ENCODE data around the gene FOLR2.

Gene FOLR2

DNA sequence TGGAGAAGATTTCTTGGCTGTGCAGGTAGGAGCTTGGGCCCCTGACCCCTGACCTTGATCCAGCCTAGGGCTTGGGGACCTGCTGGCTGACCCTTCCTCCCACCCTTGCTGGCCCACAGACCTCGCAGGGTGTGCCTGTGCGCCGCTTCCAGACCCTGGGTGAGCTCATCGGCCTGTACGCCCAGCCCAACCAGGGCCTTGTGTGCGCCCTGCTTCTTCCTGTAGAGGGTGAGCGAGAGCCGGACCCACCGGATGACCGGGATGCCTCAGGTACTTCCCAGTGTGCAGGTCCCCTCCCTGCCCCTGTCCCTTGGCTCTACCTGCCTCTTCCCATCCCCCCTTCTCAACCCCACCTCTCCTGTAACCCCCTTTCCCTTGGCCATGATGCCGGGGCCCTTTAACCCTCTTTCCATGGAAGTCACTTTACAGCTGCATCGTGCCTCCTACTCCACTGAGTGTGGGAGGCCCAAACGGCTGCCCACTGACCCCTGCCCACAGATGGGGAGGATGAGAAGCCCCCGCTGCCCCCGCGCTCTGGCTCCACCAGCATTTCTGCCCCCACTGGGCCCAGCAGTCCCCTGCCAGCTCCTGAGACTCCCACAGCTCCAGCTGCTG lies 11.7 kb downstream of the FOLR2 start:
- Histone ChIP-seq H3K4me1 (no peaks in the 10 kb centered on the region), H3K27me3 (ENCODE audit: control insufficient read depth, insufficient read depth, low read length) (no peaks in the 10 kb centered on the region), H3K79me2 (no peaks in the 10 kb centered on the region), H3K9me3 (ENCODE audit: control insufficient read depth, low read length) (no peaks in the 10 kb centered on the region), H3K4me2 (ENCODE audit: low read length) (no peak overlapping the region), H3K27ac (no peak overlapping the region), H3K9ac (no peak overlapping the region), H2AFZ (no peak overlapping the region), H3K4me3 (ENCODE audit: low read depth, low read length) (no peak overlapping the region), H3K36me3 (ENCODE audit: control insufficient read depth, insufficient read depth, low read length) (no peaks in the 10 kb centered on the region)
- TF ChIP-seq, protein P1, sequence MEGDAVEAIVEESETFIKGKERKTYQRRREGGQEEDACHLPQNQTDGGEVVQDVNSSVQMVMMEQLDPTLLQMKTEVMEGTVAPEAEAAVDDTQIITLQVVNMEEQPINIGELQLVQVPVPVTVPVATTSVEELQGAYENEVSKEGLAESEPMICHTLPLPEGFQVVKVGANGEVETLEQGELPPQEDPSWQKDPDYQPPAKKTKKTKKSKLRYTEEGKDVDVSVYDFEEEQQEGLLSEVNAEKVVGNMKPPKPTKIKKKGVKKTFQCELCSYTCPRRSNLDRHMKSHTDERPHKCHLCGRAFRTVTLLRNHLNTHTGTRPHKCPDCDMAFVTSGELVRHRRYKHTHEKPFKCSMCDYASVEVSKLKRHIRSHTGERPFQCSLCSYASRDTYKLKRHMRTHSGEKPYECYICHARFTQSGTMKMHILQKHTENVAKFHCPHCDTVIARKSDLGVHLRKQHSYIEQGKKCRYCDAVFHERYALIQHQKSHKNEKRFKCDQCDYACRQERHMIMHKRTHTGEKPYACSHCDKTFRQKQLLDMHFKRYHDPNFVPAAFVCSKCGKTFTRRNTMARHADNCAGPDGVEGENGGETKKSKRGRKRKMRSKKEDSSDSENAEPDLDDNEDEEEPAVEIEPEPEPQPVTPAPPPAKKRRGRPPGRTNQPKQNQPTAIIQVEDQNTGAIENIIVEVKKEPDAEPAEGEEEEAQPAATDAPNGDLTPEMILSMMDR (IDR thresholded peaks at IDR 0.05) = no peak

DNA sequence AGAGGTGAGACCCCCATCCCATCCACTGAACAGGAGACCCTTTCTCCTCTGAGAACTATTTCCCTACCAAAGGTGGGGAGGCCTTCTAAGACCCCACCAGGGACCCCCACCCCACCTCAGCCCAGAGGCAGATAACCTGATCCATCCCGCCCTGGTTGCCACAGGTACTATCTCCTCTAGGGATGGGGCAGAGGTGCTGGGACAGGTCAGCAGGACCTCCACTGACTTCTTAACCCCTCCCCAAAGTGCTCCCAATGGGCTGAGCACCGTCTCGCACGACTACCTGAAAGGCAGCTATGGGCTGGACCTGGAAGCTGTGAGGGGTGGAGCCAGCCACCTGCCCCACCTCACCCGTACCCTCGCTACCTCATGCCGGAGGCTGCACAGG lies 12.2 kb downstream of the FOLR2 start:
- H3K4me1 ChIP-seq = no peaks in the 10 kb centered on the region
- no peak overlapping the region for H2AFZ ChIP-seq
- H3K4me2 ChIP-seq (ENCODE audit: low read length) = no peak overlapping the region
- H3K9me3 ChIP-seq (ENCODE audit: control insufficient read depth, low read length) = no peaks in the 10 kb centered on the region
- no peak overlapping the region for H3K9ac ChIP-seq
- H3K27ac ChIP-seq = no peak overlapping the region
- TF ChIP-seq, protein P1 (IDR thresholded peaks at IDR 0.05) = no peak
- H3K27me3 ChIP-seq (ENCODE audit: control insufficient read depth, insufficient read depth, low read length) = no peaks in the 10 kb centered on the region
- no peak overlapping the region for H3K4me3 ChIP-seq (ENCODE audit: low read depth, low read length)
- H3K79me2 ChIP-seq = no peaks in the 10 kb centered on the region
- H3K36me3 ChIP-seq (ENCODE audit: control insufficient read depth, insufficient read depth, low read length) = no peaks in the 10 kb centered on the region

DNA sequence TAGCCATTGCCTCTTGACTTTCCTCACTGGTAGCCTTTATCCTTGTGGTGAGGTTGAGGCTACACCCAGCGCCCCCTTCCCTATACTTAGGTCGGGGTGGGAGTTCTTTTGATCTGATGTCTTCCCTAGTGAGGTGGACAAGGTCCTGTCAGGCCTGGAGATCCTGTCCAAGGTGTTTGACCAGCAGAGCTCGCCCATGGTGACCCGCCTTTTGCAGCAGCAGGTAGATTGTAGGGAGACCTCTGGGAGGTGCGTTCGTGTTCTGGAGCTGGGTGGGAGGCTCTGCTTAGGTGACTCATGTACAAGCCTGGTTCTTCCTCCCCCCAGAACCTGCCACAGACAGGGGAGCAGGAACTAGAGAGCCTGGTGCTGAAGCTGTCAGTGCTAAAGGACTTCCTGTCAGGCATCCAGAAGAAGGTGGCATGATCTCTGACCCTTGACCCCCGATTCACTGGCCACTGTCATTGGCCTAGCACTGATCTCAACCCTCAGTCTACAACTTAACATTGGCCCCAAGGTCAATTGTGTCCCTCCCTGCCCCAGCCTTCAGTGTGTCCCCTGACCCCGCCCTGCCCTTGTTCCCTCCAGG lies 12.8 kb downstream of the FOLR2 start:
- TF ChIP-seq, protein P1 (IDR thresholded peaks at IDR 0.05) = no peak
- Histone ChIP-seq H3K27me3 (ENCODE audit: control insufficient read depth, insufficient read depth, low read length) (no peaks in the 10 kb centered on the region), H3K9ac (no peak overlapping the region), H3K4me3 (ENCODE audit: low read depth, low read length) (no peak overlapping the region), H3K4me1 (no peaks in the 10 kb centered on the region), H3K79me2 (no peaks in the 10 kb centered on the region), H3K36me3 (ENCODE audit: control insufficient read depth, insufficient read depth, low read length) (no peaks in the 10 kb centered on the region), H3K4me2 (ENCODE audit: low read length) (no peak overlapping the region), H3K27ac (no peak overlapping the region), H3K9me3 (ENCODE audit: control insufficient read depth, low read length) (no peaks in the 10 kb centered on the region), H2AFZ (no peak overlapping the region)

DNA sequence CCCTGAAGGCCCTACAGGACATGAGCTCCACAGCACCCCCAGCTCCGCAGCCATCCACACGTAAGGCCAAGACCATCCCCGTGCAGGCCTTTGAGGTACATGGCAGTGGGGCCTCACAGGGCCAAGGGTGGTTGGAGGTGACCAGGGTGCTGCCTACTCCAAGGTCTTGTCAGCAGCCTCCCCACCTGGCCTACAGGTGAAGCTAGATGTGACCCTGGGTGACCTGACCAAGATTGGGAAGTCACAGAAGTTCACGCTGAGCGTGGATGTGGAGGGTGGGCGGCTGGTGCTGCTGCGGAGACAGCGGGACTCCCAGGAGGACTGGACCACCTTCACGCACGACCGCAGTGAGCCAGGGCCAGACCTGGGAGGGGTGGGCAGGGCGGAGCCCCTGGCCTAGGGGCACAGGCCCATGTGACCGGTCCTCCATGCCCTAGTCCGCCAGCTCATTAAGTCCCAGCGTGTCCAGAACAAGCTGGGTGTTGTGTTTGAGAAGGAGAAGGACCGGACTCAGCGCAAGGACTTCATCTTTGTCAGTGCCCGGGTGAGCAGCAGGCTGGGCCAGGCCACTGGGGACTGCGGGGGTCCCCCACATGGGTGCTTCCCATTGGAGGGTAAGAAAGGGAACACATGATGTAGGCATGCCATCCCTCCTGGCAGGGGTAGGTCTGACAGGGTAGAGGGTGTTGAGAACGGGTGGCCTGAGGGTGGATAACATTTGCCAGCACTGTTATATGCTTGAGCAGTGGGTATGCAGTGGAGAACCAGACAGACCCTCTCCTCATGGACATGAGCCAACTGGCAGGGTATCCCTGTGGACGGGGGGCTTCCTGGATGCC lies 13.6 kb downstream of the FOLR2 start:
- TF ChIP-seq, protein P1 (IDR thresholded peaks at IDR 0.05) = no peak
- Histone ChIP-seq H2AFZ (no peak overlapping the region), H3K4me2 (ENCODE audit: low read length) (no peak overlapping the region), H3K27me3 (ENCODE audit: control insufficient read depth, insufficient read depth, low read length) (no peaks in the 10 kb centered on the region), H3K27ac (no peak overlapping the region), H3K9ac (no peak overlapping the region), H3K4me3 (ENCODE audit: low read depth, low read length) (no peak overlapping the region), H3K4me1 (no peaks in the 10 kb centered on the region), H3K36me3 (ENCODE audit: control insufficient read depth, insufficient read depth, low read length) (no peaks in the 10 kb centered on the region), H3K79me2 (no peaks in the 10 kb centered on the region), H3K9me3 (ENCODE audit: control insufficient read depth, low read length) (no peaks in the 10 kb centered on the region)
